SIG-M5 treated with dmso at 0.1 percent for 504 hours (cell line): ENCODE data around the gene OS9.
A peak's percentile ranks its signal among the peaks of the same experiment; 100 is the strongest.
"Not testable (repeated sequence)": the region's sequence is repeated elsewhere in the genome, so short reads cannot be mapped to it uniquely, and the experiment has no call there.

ENCODE experiments used
- DNase-seq: peaks from one replicate; lab custom pipeline; 2025; ENCODE audit not compliant: unreplicated experiment; lab: John Stamatoyannopoulos, UW

Gene OS9

GRCh38 chr12:57693659-57694458, at the start of gene OS9:
TSS of gene OS9 (plus strand) at chr12:57694132. CDS start at chr12:57694162, 30 bp downstream.
- DNase-seq, result peak; percentile 100

GRCh38 chr12:57645990-57646658, 47.8 kb upstream of the OS9 start:
- not testable (repeated sequence) for DNase-seq

- DNase-seq, result not testable (repeated sequence)
Observed at GRCh38 chr12:57646659-57647049, 47.3 kb upstream of the OS9 start.

- no peak for DNase-seq
Observed at GRCh38 chr12:57654042-57654441, 39.9 kb upstream of the OS9 start.

GRCh38 chr12:57655541-57656240, 38.2 kb upstream of the OS9 start:
- no peak for DNase-seq

- DNase-seq, result not testable (repeated sequence)
Observed at GRCh38 chr12:57656408-57656807, 37.5 kb upstream of the OS9 start.

GRCh38 chr12:57657744-57658143, 36.2 kb upstream of the OS9 start:
- DNase-seq, result no peak

- DNase-seq, result no peak
Observed at GRCh38 chr12:57658890-57659289, 35.0 kb upstream of the OS9 start.

GRCh38 chr12:57661376-57661775, 32.6 kb upstream of the OS9 start:
- DNase-seq, result no peak

- DNase-seq, result not testable (repeated sequence)
Observed at GRCh38 chr12:57665066-57665820, 28.7 kb upstream of the OS9 start.

GRCh38 chr12:57666897-57667296, 27.0 kb upstream of the OS9 start:
- no peak for DNase-seq

- not testable (repeated sequence) for DNase-seq
Observed at GRCh38 chr12:57669691-57670090, 24.2 kb upstream of the OS9 start.

- DNase-seq, result not testable (repeated sequence)
Observed at GRCh38 chr12:57671811-57672210, 22.1 kb upstream of the OS9 start.

- DNase-seq, result no peak
Observed at GRCh38 chr12:57672801-57673200, 21.1 kb upstream of the OS9 start.

GRCh38 chr12:57674691-57675090, 19.2 kb upstream of the OS9 start:
- no peak for DNase-seq

GRCh38 chr12:57677947-57678346, 16.0 kb upstream of the OS9 start:
- DNase-seq, result not testable (repeated sequence)

GRCh38 chr12:57679697-57680096, 14.2 kb upstream of the OS9 start:
- DNase-seq, result no peak

GRCh38 chr12:57687862-57688261, 6.1 kb upstream of the OS9 start:
- DNase-seq, result no peak

GRCh38 chr12:57688931-57689330, 5.0 kb upstream of the OS9 start:
- no peak for DNase-seq

GRCh38 chr12:57692500-57692899, 1.4 kb upstream of the OS9 start:
- DNase-seq, result no peak

GRCh38 chr12:57693317-57693658, 644 bp upstream of the OS9 start:
- DNase-seq, result no peak
